Left renal cortex interstitium (tissue), 4 donors: ENCODE results near the gene CAMK2A. TPM values are rescaled to one million over a fixed set of nuclear protein-coding genes. Genes with fewer than 3 reads are reported as not detected.

ENCODE experiments used
- DNase-seq, 4 donors: peaks; one replicate each; pipeline ENCODE4 v3.0.0-alpha.2; 2013; ENCODE audit warnings: low read depth in 4 of 4, low spot score in 2 of 4, missing footprints in 1 of 4
- polyA plus RNA-seq, 4 donors: library from polyadenylated mRNA; unstranded; fragments of 120-200 nt; gene quantifications; one replicate each; pipeline ENCODE4 v1.2.1, GENCODE V29; 2013; ENCODE audit not compliant: insufficient read length in 4 of 4

Gene CAMK2A
- polyA plus RNA-seq, 4 donors, result 2.7 to 5.9 (median 3.7) TPM

DNA sequence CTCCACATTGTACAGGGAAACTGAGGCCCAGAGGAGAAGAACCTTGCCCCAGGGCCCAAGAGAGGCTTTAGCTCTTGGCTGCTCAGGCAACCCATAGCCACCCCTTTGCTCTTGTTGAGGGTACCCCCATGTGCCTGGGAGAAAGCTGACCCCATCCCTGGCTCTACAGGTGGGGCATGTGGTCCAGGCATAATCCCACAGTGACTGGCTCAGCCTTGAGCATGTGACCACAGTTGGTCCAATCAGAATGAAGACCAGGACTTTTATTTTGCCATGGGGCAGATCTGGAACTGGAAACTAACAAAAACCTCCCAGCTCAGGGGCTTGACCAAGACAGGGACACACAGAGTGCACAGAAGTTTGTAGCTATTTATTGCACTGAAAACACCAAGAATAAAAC, 70.4 kb downstream of the CAMK2A start:
- DNase-seq, result no peak

DNA sequence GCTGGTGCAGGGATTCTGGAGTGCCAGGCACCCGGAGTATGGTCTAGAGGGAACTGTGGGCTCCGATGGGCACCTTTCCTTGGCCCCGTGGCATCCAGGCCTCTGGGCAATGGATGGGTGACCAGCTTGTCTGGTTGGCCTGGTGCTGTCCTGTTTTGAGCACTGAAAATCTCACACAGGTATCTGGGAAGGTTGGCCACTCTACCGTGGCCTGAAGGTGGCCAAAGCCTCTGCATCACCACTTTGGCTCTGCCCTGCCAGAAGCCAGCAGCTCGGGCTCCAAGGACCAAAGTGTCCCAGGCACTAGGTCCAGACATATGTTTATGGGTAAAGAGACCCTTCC, 70.9 kb downstream of the CAMK2A start:
- DNase-seq, result no peak

DNA sequence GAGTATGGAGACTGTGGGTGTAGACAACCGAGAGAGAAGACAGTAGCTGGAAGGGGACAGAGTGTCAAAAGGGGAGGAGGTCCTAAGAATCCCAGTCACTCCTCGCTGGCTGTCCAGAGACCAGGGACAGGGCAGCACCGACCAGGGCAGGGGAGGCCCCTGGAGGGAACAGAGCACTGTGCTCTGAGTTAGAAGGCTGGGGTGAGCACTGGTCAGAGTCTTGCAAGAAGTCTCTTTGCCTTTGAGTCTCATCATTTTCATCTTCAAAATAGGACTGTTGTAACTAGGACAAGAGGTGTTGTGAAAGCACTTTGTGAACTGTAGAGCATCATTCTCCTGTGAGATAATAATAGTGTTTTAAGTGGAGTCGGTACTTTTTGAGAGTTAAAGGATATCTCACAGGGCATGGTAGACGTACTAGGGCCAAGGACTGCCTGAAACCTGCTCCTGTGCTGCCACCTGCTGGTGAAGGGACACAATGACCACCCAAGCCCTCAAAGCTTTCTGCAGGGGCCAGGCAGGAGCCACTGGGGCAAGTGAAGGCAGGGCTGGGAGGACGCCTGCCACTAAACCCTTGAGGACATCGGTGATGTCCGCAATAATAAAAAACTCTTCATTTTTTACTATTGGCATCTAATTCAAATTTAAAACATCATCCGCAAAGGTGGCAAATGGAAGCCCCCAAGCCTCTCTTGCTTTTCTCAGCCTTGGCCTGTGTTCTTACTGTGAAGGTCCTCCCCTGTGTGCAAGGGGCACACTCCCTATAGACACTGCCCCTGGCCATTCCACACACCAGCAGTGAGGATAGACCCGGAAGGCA, 71.5 kb downstream of the CAMK2A start:
- DNase-seq, result peak; percentile 52 to 69 (median 64)

DNA sequence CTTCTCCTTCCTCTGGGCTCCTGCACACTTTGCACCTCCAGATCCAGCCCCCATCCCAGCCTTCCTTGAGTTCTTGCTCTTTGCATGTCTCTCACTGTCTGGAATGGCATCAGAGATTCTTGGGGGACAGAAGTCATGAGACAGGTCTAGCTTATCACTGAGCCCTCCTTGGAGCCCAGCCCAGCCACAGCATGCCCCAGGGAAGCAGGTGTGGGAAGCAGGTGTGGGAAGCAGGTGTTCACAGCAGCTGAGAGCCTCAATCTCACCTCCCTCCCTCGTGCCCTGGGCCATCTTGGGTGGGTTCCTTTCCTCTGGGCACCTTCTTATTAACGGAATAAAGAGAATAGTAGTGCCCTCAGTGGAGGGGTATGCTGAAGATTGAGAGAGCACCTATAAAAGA, 72.5 kb downstream of the CAMK2A start:
- no peak for DNase-seq

DNA sequence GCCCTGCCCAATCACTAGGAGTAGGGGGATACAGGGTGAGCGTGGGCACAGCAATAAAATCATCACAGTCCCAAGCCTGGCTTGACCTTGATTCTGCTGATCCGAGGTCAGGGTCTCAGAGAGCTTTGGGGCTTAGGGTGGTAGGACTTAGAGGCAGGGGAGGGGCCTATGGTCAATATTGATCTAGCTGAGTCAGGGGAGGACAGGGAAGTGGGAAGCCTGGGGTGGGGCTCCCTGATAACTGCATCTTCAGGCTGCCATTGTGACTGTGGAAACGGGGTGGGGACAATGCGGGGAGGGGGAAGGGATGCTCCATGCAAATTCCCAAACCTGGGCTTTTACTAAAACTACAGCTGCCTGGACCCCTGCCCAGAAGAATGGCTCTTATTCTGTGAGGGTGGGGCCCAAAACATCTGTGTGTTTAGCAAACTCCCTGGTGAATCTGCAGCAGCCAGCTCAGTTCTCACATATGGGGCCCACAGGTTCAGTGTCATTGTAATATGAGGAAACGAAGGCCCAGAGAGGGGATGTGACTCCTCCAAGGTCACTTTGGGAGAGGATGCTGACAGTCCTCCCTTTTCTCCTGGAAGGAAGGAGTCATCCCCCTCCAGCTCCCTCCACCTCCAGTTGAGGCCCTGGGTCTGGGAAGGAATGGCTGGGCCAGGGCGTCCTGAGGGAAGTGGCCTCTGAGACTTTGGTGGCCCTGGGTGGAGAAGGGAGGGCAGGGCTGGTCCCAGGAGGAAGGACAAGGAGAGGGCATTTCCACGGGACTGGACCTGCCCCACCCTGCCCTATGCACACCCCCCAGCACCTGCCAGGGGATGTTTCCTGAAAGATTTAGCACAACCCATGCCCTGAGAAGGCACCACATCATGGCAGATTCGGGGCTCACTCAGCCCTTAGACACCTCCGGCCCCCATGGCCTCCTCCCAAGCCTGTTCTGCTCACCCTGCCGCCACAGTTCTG, 73.3 kb downstream of the CAMK2A start:
- DNase-seq, result no peak

DNA sequence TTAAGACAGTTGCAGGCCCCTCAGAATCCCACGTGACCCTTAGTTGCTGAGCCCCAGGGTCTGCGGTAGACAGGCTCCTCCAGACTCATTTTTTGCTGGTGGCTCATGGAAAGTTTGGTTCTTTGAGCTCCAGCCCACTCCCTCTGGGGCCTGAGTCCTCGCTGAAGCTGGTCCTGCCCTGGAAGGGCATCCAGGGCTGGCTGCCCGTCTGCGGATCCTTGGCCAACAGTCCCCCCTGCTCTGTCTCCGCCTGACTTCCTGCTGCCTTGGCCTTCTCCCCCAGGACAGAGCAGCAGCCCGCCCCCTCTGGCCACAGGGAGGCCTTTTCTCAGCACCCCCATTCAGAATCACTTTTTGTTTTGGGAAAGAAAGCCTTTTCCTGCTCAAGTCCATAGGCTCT, 75.3 kb downstream of the CAMK2A start:
- DNase-seq, result no peak

DNA sequence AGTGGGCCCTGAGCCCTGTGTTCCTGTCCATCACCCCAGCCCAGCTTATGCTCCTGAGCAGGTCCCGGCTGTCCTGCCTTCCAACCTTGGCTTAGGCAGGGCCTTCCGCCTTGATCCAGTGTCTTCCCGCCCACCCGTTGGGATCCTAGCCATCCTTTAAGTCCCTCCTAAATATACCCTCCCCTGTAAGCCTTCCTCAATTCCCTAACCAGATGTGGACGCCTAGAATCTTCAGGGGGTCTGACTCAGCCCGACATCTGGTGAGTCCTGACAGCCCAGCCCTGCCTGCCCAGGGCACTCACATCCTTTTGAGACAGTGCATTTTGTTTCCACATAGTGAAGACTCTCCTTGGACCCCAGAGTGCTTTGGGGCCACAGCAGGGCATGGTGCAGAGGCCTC, 76.0 kb downstream of the CAMK2A start:
- DNase-seq, result no peak

DNA sequence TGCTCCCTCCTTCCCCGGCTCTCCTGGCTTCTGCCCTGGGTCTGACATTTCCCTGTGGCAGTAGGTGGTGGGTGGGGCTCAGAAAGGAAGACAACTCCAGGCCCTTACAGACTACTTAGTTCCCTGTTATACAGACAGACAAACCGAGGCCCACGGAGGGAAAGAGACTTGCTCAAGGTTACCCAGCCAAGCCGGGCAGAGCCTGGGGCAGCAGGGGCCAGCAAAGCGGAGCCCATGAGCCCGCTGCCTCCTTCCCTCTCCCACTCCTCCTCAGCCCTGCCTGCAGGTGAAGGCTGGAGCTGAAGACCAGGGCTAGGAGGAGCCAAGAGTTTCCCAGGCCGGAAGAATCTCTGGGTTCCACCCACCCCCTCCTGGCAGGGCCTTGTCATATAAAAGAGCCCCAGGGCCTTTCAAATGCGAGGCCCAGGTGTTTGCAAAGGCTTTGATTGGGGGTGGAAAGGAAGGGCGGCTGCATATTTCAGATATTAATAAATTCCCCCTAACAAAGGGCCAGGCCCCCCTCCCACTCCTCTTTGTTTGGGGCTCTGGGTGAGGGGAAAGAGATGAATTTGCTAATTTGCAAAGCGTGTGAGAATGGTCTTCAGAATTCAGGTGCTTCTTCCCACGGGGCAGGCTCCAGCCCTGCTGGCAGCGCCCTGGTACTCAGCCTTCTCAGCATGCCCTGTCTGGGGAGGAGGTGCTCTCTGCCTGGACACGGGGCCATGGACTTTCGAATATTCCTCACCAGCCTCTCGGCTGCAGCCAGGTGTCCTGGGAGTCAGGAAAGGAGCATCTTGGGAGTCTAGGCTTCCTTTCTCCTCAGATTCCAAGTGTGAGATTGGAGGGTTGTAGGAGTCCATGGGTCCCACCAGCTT, 78.2 kb downstream of the CAMK2A start:
- no peak for DNase-seq

DNA sequence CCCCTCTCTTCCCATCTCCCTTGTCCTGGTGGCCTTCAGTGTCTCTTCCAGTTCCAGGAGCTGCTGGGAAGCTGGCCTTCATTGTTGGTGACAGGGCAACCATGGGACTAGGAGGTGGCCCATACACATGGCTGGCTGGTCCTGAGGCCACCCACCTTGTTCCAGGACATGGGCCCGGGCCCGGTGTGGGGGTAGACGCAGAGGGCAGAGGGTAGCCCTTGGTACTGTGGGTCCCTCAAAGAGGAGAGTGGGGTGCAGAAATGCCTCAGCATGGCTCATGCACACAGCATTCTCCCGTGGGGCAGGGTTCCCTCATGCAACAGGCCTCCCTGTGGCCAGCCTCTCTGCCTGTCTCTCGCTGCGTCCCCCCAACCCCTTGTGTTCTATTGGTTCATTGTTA, 78.9 kb downstream of the CAMK2A start:
- DNase-seq, result no peak

DNA sequence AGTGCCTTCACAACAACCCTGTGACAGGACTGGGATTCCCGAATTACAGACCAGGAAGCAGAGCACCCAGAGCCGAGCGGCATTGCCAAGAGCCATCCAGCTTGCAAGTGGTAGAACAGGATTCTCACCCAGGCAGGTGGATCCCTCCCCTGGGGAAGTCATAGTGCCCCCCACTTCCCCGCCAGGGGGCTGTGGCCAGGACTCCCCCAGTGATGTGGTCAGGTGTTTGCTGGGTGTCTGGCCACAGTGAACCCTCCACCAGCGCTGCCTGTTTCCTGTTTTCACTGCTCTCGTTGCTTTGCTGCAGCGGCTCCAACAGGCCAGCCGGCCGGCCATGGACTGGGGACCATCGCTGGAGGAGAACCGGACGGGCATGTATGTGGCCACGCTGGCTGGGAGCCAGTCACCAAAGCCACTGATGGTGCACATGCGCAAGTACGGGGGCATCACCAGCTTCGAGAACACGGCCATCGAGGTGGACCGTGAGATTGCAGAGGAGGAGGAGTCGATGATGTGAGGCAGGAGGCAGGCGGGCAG, 80.4 kb downstream of the CAMK2A start:
- no peak for DNase-seq

DNA sequence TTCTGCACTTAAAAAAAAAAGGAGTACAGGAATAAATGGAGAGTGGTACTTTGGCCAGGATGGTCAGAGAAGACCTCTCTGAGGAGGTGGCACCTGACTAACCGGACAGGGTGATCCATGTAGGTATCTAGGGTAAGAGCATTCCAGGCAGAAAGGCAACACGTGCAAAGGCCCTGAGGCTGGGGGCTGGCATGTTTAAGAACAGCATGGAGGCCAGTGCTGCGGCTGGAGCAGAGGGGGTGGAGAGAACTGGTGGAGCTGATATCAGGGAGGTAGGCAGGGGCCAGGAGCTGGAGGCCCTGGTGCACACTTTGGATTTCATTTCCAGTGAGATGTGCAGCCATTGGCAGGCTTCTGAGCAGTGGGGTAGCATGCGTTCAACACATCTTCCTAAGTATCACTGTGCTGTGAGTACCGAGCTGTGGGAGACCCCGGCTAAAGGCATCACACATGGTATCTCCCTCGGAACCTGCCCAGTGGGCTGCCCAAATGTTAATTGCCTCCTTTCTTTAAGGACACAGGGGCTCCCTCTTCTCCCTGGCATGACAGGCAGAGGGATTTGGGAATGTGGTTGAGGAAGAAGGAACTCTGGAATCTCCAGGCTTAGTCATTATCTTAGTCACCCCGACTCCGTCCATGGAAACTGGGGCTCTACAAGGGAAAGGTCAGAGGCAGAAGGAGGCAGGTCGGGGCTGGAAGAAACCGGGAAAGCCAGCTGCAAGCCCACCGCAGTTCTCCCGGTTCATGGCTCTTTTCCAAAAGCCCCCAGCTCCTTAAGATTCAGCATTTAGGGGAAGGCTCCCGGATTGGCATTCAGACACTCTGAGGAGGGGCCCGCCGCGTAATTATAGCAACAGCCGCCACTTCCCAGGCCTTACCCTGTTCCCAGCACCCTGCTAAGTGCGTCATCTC, 81.1 kb downstream of the CAMK2A start:
- DNase-seq, result no peak

DNA sequence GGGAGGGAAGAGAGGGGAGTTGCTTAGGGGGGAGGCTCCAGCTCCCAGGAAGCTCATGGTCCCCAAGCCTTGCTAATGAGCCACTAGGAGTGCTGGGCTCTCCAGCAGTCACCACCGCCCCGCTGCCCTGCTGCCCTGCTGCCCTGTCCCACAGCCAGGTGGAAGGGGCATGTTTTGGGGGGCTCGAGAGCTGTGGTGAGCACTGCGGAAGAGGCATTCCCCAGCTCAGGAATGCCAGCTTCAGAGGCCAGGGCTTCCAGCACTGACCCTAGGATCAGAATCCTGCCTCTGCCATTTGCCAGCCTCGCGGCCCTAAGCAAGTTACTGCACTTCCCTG, 82.8 kb downstream of the CAMK2A start:
- DNase-seq, result no peak

DNA sequence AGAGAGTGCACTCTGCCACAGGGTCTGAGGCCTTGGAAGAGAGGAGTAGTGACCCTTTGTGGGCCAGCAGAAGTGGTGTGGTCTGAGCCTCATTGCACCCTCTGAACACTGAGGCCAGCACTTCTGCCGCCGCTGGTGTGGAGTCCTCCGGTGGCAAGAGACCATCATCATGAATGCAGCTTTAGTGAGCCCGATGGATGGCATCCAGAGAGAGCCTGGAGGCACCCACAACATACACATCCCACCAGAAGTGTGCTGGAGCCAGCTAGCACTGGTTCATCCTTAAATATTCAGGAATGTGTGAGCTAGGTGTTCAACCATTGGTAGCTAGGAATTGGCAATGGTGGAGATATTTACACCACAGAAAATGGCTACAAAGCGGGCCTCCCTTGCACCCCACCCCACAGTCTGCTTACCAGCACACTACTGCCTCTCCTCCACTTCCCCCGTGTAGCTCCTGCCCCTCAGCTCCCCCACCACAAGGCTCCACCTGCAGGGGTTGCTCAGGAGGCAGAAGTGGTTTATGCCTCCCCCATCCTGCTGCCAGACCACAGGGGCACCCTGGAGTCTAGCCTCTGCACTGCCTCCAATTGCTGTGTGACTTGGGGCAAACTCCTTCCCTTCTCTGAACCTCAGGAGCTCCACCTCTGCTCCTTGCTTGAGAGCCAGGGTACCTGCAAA, 83.3 kb downstream of the CAMK2A start:
- no peak for DNase-seq

DNA sequence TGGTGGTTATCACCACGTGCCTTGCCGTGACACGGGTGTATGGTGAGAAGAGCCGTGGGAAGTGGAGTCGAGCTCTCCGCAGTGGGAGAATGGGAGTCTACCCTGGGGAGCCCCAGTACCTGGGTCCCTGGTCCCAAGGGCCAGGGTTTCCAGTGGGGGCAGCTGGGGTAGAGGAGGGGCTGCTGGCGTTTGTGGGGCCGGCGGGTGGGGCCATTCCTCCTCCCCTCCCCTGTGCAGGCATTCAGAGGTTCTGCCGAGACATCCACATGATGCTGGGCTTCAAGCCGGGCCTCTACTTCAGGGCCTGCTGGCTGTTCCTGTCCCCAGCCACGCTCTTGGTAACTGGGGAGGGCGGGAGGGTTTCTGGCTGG, 85.0 kb downstream of the CAMK2A start:
- no peak for DNase-seq

DNA sequence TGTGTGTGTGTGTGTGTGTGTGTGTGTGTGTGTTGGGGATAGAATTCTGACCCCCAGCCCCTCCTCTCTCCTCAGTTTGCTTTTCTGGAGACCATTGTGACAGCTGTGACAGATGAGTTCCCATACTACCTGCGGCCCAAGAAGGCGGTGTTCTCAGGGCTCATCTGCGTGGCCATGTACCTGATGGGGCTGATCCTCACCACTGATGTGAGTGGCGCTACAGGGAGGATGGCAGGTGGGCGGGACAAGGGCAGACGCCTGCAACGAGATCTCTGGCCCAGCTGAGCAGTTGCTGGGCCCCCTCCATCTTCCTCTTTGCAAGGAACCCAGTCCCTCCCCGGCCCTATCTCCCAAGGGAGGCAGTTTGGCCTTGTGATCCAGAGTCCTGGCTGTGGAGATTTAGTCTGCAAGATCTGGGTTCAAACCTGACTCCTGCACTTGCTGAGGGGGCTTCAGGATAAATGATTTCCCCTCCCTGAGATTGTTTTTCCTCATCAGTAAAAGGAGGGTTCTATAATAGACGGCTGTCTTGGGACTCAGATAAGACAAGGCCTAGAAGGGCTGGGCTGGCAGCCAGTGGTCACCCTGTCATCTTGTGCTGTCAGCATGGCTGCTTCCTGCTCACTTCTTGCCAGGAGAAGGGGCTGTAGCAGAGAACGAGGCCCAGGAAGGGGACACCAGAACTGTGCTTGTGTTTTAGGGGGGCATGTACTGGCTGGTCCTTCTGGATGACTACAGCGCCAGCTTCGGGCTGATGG, 85.6 kb downstream of the CAMK2A start:
- no peak for DNase-seq

DNA sequence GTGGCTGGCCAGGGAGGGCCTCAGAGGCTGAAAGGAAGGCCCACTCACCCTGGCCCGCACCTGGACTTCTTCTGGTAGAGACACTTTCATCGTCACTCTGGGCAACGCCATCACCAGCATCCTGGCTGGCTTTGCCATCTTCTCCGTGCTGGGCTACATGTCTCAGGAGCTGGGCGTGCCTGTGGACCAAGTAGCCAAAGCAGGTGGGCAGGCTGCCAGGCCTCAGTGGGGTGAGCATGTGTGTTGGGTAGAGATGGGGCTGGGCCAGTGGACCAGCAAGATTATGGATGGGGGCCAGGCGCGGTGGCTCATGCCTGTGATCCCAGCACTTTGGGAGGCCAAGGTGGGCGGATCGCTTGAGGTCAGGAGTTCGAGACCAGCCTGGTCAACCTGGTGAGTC, 87.1 kb downstream of the CAMK2A start:
- no peak for DNase-seq

DNA sequence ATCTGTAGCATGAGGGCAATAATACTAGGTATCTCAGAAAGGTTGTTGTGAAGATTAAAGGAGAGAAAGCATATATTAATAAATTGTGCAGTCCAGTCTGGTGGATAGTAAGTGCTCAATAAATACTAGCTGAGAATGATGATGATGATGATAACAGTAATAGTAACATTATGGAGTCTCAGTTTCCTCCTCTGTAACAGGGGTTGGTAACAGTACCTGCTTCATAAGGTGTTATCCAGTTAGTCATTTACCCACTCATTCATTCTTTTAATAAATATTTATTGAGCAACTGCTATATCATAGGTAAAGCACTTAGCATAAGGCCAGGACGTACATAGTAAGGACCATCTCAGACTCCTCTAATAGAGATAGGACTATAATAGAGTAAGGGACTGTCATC, 92.1 kb downstream of the CAMK2A start:
- no peak for DNase-seq

DNA sequence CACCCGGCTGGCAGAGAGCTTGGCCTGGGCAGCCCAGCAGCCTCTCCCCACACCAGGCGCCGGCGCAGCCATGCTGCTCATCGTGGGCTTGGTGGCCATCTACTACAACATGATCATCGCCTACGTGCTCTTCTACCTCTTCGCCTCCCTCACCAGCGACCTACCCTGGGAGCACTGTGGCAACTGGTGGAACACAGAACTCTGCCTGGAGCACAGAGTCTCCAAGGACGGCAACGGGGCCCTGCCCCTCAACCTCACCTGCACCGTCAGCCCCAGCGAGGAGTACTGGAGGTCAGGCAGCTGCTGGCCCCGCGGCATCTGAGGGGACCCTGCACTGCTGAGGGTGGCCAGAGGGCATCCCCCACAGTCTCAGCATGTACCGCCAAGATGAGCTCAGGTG, 92.6 kb downstream of the CAMK2A start:
- no peak for DNase-seq
